ENCODE measurements around the gene MED29.

Gene MED29

DNA sequence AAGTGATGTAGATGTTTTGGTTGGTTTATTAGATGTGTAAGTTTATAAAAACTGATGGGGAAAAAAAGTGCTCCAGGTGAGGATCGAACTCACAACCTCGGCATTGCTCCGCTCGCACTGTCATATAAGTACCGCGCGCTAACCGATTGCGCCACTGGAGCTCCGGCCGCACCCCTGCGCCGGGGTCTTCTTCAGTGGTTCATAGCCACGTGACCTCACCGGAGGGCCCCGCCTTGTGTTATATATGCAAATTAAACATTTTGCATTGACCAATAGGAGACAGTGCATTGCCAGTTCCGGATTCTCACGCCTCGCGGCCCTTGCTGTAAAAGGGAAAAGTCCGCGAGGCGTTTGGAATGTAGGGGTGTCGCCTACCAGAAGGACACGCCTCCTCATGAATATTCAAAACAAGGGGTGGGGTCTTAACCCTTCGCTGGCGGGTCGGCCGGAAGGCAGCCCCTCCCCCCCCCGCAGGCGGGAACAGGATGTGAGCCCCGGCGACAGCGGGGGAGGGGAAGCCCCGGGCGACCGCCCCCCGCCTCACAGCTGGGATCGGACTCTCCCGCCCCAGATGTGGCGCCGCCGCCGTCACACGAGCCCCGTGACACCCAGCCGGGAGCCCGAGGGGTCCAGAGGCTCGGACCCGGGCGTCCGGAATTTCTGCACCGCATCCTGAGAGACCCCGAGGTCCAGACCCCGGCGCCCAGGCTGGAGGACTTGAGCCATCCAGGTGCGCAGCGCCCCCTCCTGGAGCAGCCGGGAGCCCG, 21.1 kb downstream of the MED29 start, which contains the start of gene PLEKHG2:
TSS of gene PLEKHG2 (plus strand) at position 570 of the 767 bp plus-strand sequence. CDS start 1,418 bp downstream, outside the sequence.
- peak within 1 kb of the TSS; percentile 97 for H3K4me3 ChIP-seq
- peak; percentile 99 for DNase-seq (ENCODE audit: low spot score)
- TF ChIP-seq, protein P1, sequence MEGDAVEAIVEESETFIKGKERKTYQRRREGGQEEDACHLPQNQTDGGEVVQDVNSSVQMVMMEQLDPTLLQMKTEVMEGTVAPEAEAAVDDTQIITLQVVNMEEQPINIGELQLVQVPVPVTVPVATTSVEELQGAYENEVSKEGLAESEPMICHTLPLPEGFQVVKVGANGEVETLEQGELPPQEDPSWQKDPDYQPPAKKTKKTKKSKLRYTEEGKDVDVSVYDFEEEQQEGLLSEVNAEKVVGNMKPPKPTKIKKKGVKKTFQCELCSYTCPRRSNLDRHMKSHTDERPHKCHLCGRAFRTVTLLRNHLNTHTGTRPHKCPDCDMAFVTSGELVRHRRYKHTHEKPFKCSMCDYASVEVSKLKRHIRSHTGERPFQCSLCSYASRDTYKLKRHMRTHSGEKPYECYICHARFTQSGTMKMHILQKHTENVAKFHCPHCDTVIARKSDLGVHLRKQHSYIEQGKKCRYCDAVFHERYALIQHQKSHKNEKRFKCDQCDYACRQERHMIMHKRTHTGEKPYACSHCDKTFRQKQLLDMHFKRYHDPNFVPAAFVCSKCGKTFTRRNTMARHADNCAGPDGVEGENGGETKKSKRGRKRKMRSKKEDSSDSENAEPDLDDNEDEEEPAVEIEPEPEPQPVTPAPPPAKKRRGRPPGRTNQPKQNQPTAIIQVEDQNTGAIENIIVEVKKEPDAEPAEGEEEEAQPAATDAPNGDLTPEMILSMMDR (IDR thresholded peaks at IDR 0.05) = peak; percentile 89
- H3K27ac ChIP-seq = peak within 1 kb of the TSS; percentile 99 to 100

DNA sequence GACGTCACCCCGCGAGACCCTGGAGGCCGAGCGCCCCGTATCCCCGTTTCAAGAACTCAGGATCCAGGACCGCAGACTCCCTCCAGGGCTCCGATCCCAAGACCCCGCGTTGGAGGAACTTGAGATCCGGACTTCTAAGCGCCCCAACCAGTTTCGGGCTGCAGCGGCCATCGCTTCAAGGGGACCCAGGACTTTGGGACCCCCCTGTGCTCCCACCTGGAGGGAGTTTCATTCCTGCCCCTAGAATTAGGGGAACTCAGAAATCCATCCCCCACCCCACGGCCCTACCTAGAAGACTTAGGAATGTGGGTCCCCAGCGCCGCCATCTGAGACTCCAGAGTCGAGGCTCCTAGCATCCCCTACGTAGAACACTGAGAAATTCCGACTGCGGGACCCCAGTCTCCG, 21.7 kb downstream of the MED29 start:
- TF ChIP-seq, protein P1 (IDR thresholded peaks at IDR 0.05) = peak; percentile 23
- Histone ChIP-seq H3K4me3 (peak overlapping the region; percentile 97), H3K27ac (peak overlapping the region; percentile 99 to 100)
- DNase-seq (ENCODE audit: low spot score) = no peak

GRCh38 chr19:39413272-39413910, 22.2 kb downstream of the MED29 start:
- TF ChIP-seq, protein P1 (IDR thresholded peaks at IDR 0.05) = no peak
- Histone ChIP-seq H3K4me3 (peak overlapping the region; percentile 97), H3K27ac (peak overlapping the region; percentile 99 to 100)
- DNase-seq (ENCODE audit: low spot score) = no peak

DNA sequence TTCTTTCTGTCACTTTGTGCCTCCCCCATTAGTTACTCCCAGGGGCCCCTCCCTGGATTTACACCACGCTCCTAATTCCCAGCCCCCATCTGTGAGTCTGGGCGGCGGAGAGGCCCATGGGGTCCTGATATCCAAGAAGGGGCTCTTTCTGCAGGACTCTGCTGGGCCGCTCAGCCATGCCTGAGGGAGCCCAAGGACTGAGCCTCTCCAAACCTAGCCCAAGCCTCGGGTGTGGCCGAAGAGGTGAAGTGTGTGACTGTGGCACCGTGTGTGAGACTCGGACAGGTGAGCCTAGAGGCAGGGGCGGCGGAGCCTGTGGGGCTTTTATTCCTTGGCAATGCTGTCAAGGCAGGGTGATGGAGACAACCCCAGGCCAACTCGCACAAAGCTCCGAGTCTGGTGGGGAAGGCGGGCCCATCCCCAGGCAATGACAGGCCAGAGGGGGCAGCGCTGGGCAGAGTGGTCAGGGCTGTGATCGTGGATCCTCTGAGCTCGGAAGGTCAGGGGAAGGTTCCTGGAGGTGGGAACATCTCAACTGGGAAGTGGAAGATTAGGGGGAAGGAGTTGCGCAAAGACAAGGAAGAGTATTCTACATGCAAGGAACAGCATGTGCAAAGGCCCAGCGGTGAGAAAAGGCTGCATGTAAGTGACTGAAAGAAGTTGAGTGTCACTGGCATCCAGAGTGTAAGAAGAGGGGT, 22.9 kb downstream of the MED29 start:
- TF ChIP-seq, protein P1 (IDR thresholded peaks at IDR 0.05) = no peak
- no peak for DNase-seq (ENCODE audit: low spot score)
- peak overlapping the region; percentile 99 to 100 for H3K27ac ChIP-seq

DNA sequence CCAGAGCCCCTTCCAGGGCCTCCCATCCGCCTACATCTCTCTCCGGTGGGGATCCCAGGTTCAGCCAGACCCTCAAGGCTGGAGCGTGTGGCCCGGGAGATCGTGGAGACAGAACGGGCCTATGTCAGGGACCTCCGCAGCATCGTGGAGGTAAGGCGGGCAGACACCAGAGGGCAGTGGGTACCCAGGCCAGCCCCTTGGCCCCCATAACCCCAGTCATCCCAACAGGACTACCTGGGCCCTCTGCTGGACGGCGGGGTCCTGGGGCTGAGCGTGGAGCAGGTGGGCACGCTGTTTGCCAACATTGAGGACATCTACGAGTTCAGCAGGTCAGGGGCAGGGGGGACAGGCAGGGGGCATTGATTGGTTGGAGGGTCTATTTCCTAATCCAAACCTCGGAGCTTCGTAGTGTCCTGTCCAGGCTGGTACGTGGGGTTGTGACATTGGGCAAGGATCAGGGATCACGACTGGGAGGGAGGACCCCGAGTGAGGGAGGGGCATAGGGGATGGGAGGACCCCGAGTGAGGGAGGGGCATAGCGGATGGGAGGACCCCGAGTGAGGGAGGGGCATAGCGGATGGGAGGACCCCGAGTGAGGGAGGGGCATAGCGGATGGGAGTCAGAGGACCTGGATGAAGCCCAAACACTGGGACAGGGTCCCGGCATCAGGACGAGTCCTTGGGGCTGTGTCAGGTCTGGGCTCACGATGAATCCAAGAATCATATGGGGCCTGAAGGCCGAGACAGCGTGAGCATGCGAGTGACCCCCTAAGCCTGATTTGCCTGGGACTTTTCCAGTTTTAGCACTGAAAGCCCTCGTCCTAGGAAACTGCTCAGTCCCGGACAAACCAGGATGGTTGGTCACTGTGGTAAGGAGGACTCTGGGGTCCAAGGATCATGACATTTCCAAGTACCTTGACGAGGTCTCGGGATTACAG, 24.2 kb downstream of the MED29 start:
- TF ChIP-seq, protein P1 (IDR thresholded peaks at IDR 0.05) = no peak
- Histone ChIP-seq H3K27ac (peak overlapping the region; percentile 99 to 100), H3K4me3 (peak overlapping the region; percentile 97)
- DNase-seq (ENCODE audit: low spot score) = no peak

More for the DNA sequence above, 22.9 kb downstream of the MED29 start:
- H3K4me3 ChIP-seq = peak overlapping the region; percentile 97

Data from coronary artery (tissue), 2 donors.